ENCODE data around the gene ZNF683.
A peak's percentile ranks its signal among the peaks of the same experiment; 100 is the strongest.

Gene ZNF683

GRCh38 chr1:26324550-26324949 is 48.0 kb downstream of the ZNF683 start:
- DNase-seq: no peak
- TF ChIP-seq POLR2A (IDR thresholded peaks at IDR 0.05; ENCODE audit: low read length) (no peak), GATA1 (IDR thresholded peaks at IDR 0.05; ENCODE audit: low read depth, low read length) (no peak)

GRCh38 chr1:26323382-26323781 is 49.2 kb downstream of the ZNF683 start:
- TF ChIP-seq POLR2A (IDR thresholded peaks at IDR 0.05; ENCODE audit: low read length) (no peak), GATA1 (IDR thresholded peaks at IDR 0.05; ENCODE audit: low read depth, low read length) (no peak)
- no peak for DNase-seq

GRCh38 chr1:26322042-26322331 is 50.6 kb downstream of the ZNF683 start:
- DNase-seq: no peak
- TF ChIP-seq GATA1 (IDR thresholded peaks at IDR 0.05; ENCODE audit: low read depth, low read length) (no peak), POLR2A (IDR thresholded peaks at IDR 0.05; ENCODE audit: low read length) (no peak)

GRCh38 chr1:26321315-26322041 is 51.1 kb downstream of the ZNF683 start:
- TF ChIP-seq POLR2A (IDR thresholded peaks at IDR 0.05; ENCODE audit: low read length): no peak
- no peak for TF ChIP-seq GATA1 (IDR thresholded peaks at IDR 0.05; ENCODE audit: low read depth, low read length)
- peak in 1 of 2 experiments; percentile 94 for DNase-seq

- no peak for DNase-seq
- no peak for TF ChIP-seq GATA1 (IDR thresholded peaks at IDR 0.05; ENCODE audit: low read depth, low read length)
- TF ChIP-seq POLR2A (IDR thresholded peaks at IDR 0.05; ENCODE audit: low read length): no peak
Observed at GRCh38 chr1:26320896-26321295, 51.7 kb downstream of the ZNF683 start.

- no peak for TF ChIP-seq GATA1 (IDR thresholded peaks at IDR 0.05; ENCODE audit: low read depth, low read length)
- TF ChIP-seq POLR2A (IDR thresholded peaks at IDR 0.05; ENCODE audit: low read length): no peak
- peak in 1 of 2 experiments; percentile 19 for DNase-seq
Observed at GRCh38 chr1:26318338-26319064, 54.0 kb downstream of the ZNF683 start.

- peak in 1 of 2 experiments; percentile 32 for DNase-seq
- TF ChIP-seq GATA1 (IDR thresholded peaks at IDR 0.05; ENCODE audit: low read depth, low read length) (no peak), POLR2A (IDR thresholded peaks at IDR 0.05; ENCODE audit: low read length) (no peak)
Observed at GRCh38 chr1:26317612-26318337, 54.8 kb downstream of the ZNF683 start, which contains the start of gene CD52. TSS of gene CD52 (plus strand) at chr1:26317958. CDS start at chr1:26318018, 60 bp downstream.

GRCh38 chr1:26317146-26317545 is 55.4 kb downstream of the ZNF683 start:
- no peak for DNase-seq
- TF ChIP-seq GATA1 (IDR thresholded peaks at IDR 0.05; ENCODE audit: low read depth, low read length): no peak
- no peak for TF ChIP-seq POLR2A (IDR thresholded peaks at IDR 0.05; ENCODE audit: low read length)

- TF ChIP-seq GATA1 (IDR thresholded peaks at IDR 0.05; ENCODE audit: low read depth, low read length) (no peak), POLR2A (IDR thresholded peaks at IDR 0.05; ENCODE audit: low read length) (no peak)
- DNase-seq: no peak
Observed at GRCh38 chr1:26315874-26316850, 56.4 kb downstream of the ZNF683 start.

- no peak for TF ChIP-seq POLR2A (IDR thresholded peaks at IDR 0.05; ENCODE audit: low read length)
- no peak for TF ChIP-seq GATA1 (IDR thresholded peaks at IDR 0.05; ENCODE audit: low read depth, low read length)
- no peak for DNase-seq
Observed at GRCh38 chr1:26314501-26314900, 58.0 kb downstream of the ZNF683 start.

Measured in erythroblast (primary cell).